ENCODE measurements around the gene GKAP1.
"Not testable (repeated sequence)": the region's sequence is repeated elsewhere in the genome, so short reads cannot be mapped to it uniquely, and the experiment has no call there.

Gene GKAP1

GRCh38 chr9:83728591-83729368 is 88.8 kb downstream of the GKAP1 start:
- DNase-seq (ENCODE audit: low read depth): not testable (repeated sequence)

GRCh38 chr9:83724436-83724835 is 93.1 kb downstream of the GKAP1 start:
- no peak for DNase-seq (ENCODE audit: low read depth)

- DNase-seq (ENCODE audit: low read depth): no peak
These were observed 94.7 kb downstream of the GKAP1 start for GRCh38 chr9:83722726-83723495.

- no peak for DNase-seq (ENCODE audit: low read depth)
These were observed 96.1 kb downstream of the GKAP1 start for GRCh38 chr9:83721509-83721908.

GRCh38 chr9:83715794-83716193 is 101.8 kb downstream of the GKAP1 start:
- no peak for DNase-seq (ENCODE audit: low read depth)

- no peak for DNase-seq (ENCODE audit: low read depth)
These were observed 102.3 kb downstream of the GKAP1 start for GRCh38 chr9:83715221-83715620.

GRCh38 chr9:83714329-83714728 is 103.2 kb downstream of the GKAP1 start:
- peak; percentile 5 for DNase-seq (ENCODE audit: low read depth)

GRCh38 chr9:83708515-83709158 is 108.9 kb downstream of the GKAP1 start:
- peak; percentile 59 for DNase-seq (ENCODE audit: low read depth)

GRCh38 chr9:83707768-83708514 is 109.6 kb downstream of the GKAP1 start, which contains the start of gene UBQLN1:
UBQLN1 (minus strand) TSS chr9:83707958; CDS start chr9:83707679, 279 bp downstream.
- peak; percentile 89 for DNase-seq (ENCODE audit: low read depth)

GRCh38 chr9:83707518-83707767 is 110.1 kb downstream of the GKAP1 start:
- peak; percentile 85 for DNase-seq (ENCODE audit: low read depth)

GRCh38 chr9:83706676-83707517 is 110.7 kb downstream of the GKAP1 start:
- peak; percentile 42 for DNase-seq (ENCODE audit: low read depth)

- DNase-seq (ENCODE audit: low read depth): not testable (repeated sequence)
These were observed 112.3 kb downstream of the GKAP1 start for GRCh38 chr9:83705219-83705651.

- DNase-seq (ENCODE audit: low read depth): peak; percentile 92
These were observed 115.8 kb downstream of the GKAP1 start for GRCh38 chr9:83701769-83702168.

- no peak for DNase-seq (ENCODE audit: low read depth)
These were observed 116.3 kb downstream of the GKAP1 start for GRCh38 chr9:83701286-83701685.

- DNase-seq (ENCODE audit: low read depth): no peak
These were observed 118.0 kb downstream of the GKAP1 start for GRCh38 chr9:83699615-83700014.

GRCh38 chr9:83698976-83699585 is 118.5 kb downstream of the GKAP1 start:
- DNase-seq (ENCODE audit: low read depth): no peak

GRCh38 chr9:83691492-83691891 is 126.1 kb downstream of the GKAP1 start:
- DNase-seq (ENCODE audit: low read depth): no peak

Measured in EH (cell line).